OCI-M2 (cell line): Measurements from ENCODE around the gene IL13RA1.
"Not testable (repeated sequence)": the region's sequence is repeated elsewhere in the genome, so short reads cannot be mapped to it uniquely, and the experiment has no call there.

Experiments
- DNase-seq: peaks from one replicate; lab custom pipeline; 2025; ENCODE audit not compliant: unreplicated experiment; lab: John Stamatoyannopoulos, UW

Gene IL13RA1

GRCh38 chrX:118772051-118772450 lies 44.6 kb downstream of the IL13RA1 start:
- no peak for DNase-seq

DNA sequence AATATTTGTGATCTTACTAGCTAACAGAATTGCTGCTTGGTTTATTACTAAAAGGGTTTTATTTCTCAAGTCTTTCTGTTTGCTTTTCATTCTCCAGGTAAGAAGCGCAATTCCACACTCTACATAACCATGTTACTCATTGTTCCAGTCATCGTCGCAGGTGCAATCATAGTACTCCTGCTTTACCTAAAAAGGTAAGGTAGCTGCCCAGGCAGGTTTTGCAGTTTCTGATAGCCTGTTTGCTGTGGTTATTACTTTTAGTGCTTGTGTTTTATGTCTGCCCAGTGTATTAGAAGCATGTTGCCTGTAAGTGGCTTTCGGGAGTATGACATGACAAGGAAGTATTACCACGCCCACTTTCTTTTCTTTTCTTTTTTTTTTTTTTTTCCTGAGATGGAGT lies 46.4 kb downstream of the IL13RA1 start:
- no peak for DNase-seq

GRCh38 chrX:118779581-118779980 lies 52.2 kb downstream of the IL13RA1 start:
- no peak for DNase-seq

- DNase-seq = no peak
Observed at GRCh38 chrX:118780509-118780908, 53.1 kb downstream of the IL13RA1 start.

DNA sequence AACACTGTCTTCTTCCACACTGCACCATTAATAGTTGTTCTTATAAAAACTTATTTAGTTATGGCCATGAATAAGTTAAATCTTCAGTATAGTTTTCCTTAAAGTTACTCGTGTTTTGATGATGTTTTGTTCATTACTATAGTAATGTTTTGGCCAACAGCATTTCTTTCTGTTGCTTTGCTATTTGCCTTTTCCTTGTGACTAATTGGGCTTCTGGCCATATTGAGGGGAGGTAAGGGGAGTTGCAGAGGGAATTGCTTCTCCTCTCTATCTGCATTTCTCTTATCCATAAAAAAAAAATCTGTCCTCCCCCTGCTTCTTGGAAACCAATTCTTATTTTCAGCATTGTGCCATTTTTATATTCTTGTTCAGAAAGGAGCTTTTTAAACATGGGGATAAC lies 53.5 kb downstream of the IL13RA1 start:
- no peak for DNase-seq

DNA sequence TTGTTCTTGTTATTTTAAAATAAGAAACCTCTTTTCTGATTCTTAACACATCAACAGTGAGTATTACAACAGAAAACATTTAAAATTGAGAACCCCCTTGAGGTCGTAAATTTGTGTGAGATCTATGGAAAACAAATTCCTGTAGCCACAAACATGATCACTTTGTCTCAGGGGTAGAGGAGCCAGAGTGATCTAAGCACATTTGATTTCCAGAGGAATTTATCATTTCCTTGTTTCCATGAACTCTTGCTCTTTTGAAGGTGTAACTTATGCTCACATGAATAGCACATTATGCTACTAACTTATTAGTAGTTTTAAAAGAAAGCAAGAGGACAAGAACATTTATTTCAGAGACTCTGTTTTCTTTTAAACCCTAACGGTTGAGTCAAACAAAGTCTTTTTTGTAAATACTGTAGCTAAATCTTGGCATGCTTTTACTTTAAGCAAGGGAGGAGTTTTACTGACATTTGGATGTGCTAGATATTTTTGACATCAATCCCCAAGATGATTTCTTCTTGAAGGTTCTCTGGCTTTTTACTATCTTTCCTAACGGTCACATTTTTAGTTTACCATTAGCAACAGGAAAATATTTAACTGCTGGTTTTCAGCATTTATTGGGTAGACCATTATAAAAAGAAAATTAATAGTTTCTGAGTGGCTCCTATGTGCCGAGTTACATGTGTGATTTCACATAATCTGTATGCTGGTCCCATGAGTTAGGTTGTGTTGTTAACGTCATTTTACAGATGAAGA lies 68.3 kb downstream of the IL13RA1 start:
- DNase-seq = no peak

- no peak for DNase-seq
Observed at GRCh38 chrX:118802857-118803256, 75.5 kb downstream of the IL13RA1 start.

- DNase-seq = no peak
Observed at GRCh38 chrX:118807151-118808017, 80.0 kb downstream of the IL13RA1 start.

- not testable (repeated sequence) for DNase-seq
Observed at GRCh38 chrX:118817257-118817656, 89.9 kb downstream of the IL13RA1 start.

GRCh38 chrX:118823263-118824172 lies 96.1 kb downstream of the IL13RA1 start, which contains the start of gene ZCCHC12:
Gene ZCCHC12 (plus strand): TSS chrX:118823824. CDS start chrX:118825245, 1,421 bp downstream.
- DNase-seq = no peak

- DNase-seq = no peak
Observed at GRCh38 chrX:118824173-118824730, 96.8 kb downstream of the IL13RA1 start.

DNA sequence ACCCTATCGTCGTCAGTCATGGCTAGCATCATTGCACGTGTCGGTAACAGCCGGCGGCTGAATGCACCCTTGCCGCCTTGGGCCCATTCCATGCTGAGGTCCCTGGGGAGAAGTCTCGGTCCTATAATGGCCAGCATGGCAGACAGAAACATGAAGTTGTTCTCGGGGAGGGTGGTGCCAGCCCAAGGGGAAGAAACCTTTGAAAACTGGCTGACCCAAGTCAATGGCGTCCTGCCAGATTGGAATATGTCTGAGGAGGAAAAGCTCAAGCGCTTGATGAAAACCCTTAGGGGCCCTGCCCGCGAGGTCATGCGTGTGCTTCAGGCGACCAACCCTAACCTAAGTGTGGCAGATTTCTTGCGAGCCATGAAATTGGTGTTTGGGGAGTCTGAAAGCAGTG lies 97.8 kb downstream of the IL13RA1 start:
- DNase-seq = no peak

GRCh38 chrX:118839334-118839958 lies 112.0 kb downstream of the IL13RA1 start:
- peak; percentile 2 for DNase-seq
